LNCaP clone FGC (cell line): ENCODE measurements around the gene RHOT2.

Experiments used
- DNase-seq: peaks from one replicate; pipeline ENCODE4 v3.0.0-alpha.2; 2011; ENCODE audit warnings: low read depth
- H3K4me3 ChIP-seq: 2 replicates; pipeline ENCODE4 v1.5.1; 2011; ENCODE audit warnings: mild to moderate bottlenecking, low read depth, low read length, control low read depth
- TF ChIP-seq, protein P1 (sequence below): IDR thresholded peaks from 2 replicates; pipeline ENCODE4 v1.5.1; 2012; ENCODE audit warnings: mild to moderate bottlenecking; ENCODE audit not compliant: control insufficient read depth, insufficient read depth; ENCODE audit errors: extremely low read depth

RHOT2 gene

DNA sequence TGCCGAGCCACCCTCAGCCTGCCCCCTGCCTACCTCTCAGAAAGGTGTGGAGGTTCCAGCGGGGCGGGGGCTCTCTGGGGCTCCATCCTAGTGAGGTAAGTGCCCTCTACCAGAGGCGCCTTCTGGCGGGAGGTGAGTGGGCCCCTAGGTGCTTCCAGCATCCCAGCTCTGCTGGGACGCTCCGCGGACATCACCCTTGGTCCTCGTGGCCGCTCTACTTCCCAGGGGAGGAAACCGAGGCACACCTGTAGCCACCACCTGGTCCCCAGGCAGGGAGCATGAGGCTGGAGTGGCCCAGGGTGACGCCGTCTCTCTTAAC is 24.9 kb upstream of the RHOT2 start:
- DNase-seq, result no peak
- TF ChIP-seq, protein P1, sequence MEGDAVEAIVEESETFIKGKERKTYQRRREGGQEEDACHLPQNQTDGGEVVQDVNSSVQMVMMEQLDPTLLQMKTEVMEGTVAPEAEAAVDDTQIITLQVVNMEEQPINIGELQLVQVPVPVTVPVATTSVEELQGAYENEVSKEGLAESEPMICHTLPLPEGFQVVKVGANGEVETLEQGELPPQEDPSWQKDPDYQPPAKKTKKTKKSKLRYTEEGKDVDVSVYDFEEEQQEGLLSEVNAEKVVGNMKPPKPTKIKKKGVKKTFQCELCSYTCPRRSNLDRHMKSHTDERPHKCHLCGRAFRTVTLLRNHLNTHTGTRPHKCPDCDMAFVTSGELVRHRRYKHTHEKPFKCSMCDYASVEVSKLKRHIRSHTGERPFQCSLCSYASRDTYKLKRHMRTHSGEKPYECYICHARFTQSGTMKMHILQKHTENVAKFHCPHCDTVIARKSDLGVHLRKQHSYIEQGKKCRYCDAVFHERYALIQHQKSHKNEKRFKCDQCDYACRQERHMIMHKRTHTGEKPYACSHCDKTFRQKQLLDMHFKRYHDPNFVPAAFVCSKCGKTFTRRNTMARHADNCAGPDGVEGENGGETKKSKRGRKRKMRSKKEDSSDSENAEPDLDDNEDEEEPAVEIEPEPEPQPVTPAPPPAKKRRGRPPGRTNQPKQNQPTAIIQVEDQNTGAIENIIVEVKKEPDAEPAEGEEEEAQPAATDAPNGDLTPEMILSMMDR, result no peak
- peak overlapping the region; percentile 91 for H3K4me3 ChIP-seq

DNA sequence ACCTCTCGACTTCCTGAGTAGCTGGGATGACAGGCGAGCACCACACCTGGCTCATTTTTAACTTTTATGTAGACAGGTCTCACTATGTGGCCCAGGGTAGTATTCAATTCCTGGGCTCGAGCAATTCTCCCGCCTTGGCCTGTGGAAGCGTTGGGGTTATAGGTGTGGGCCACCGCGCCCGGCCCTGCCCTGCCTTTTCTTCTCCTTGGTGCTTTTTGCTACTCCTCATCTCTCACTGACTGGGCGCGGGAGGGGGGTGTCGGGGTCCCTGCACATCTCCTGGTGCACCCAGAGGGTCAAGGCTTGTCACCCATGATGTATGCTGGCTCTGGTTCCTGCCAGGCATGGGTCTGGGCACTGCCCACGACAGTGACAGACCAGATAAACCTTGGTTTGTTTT is 23.4 kb upstream of the RHOT2 start:
- TF ChIP-seq, protein P1, result no peak
- no peak overlapping the region for H3K4me3 ChIP-seq
- no peak for DNase-seq

DNA sequence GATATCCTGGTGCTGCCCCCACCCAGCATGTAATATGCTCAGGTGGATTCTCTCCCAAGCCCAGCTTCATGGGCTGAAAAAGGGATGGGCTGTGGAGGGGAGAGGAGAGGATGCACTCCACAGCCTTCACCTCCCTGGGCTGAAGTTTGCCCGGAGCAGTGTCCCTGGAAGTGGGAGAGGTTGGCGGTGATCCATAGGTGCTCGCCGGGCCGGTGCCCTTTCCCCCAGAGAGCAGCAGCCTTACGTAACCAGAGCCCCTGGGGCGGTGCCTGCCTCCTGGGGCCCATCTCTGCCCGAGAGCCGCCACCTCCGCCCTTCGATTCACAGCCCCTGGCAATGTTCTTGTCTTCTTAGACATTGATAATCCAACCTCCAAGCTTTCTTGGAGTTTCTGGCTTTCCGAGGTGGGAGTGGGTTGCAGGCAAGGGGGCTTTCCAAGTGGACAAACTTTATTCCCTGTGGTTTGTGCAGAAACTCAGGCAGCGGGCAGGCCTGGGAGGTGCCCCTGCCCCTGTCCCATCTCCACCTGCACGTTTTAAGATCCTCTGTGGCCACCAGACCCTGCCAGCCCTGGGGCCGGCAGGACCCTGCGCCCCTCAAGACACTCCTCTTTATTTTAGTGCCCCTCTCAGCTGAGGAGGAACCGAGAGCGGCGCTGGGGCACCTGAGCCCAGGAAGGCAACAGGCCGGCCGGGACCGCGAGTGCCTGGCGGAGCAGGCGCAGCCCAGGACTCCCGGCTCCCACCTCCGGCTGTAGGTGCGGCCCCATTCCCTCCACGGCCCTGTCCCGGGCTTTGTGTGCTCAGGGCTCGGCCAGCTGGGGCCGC is 21.9 kb upstream of the RHOT2 start:
- no peak overlapping the region for H3K4me3 ChIP-seq
- TF ChIP-seq, protein P1, result no peak
- DNase-seq, result no peak

DNA sequence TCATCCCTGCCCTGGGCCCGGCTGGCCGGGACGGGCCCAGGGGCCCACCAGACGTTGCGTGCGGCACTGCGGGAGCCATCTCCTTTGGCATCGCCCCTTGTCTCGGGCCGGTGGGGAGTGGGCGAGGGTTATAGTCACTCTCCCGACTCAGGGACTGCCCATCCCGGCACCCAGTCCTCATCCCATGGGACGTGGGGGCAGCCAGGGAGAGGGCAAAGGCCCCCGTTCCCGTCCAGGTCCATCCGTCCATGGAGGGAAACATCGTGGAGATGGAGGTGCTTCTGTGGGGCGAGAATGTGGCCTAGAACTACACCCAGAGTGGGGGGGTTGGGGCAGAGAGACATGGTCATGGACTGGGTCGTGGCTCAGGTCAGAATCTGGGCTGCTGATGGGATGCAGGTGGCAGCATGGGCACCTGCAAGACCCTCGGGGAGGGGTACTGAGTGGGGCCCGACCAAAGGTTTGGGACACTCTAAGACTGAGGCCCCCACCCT is 21.2 kb upstream of the RHOT2 start:
- TF ChIP-seq, protein P1, result no peak
- no peak for DNase-seq
- no peak overlapping the region for H3K4me3 ChIP-seq

DNA sequence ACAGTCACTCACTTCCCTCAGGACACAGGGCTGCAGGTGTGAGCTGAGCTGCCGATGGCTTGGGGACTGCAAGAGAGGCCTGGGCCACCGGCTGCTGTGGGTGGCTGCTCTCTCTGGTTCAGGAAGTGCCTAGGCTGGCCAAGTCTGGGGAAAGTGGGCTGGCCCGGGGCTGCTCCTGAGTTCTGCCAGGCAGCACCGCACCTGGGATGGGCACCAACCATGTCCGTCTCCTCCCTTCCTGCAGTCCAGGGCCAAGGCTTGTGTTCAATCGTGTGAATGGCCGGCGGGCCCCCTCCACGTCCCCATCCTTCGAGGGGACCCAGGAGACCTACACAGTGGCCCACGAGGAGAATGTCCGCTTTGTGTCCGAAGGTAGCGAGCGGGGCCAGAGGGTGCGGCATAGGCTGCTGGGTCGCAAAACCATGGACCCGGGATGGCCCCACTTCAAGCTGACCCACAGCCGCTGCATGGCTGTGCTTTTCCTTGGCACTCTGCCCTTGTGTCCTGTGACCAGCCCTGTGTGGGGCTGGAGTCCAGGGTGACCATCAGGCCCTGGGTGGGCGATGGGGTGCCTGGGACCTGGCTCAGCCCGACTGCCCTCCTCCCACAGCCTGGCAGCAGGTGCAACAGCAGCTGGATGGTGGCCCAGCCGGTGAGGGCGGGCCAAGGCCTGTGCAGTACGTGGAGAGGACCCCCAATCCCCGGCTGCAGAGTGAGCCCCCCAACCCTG is 20.6 kb upstream of the RHOT2 start:
- DNase-seq, result no peak
- peak overlapping the region; percentile 75 for H3K4me3 ChIP-seq
- TF ChIP-seq, protein P1, result no peak

DNA sequence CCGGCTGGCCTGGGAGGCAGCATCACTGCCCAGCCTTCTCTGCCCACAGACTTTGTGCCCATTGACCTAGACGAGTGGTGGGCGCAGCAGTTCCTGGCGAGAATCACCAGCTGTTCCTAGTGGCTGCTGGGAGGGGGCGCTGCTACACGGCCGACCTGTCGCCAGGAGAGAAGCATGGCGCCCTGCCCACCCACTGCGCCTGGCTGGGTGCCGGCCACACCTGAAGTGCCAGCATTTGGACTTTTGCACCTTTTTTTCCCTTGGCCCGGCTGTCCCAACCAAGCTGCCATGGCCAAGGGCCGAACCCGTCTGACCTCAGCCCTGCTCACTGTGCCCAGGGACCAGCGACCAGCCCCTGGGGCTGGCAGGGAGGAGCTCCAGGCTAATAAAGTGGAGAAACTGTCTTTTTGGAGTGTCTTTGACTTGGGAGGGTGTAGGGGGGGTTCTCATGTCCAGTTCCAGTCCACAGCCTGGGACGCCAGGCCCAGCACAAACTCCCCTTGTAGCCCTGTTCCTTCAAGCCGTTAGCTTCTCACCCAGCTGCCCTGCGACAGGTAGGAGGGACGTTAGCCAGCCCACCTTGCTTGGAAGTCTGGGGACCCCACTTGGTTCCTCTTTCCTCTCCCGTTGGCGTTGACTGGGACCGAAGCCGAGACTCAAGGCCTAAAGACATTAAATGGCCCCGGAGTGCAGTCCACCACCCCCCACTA is 19.7 kb upstream of the RHOT2 start:
- peak overlapping the region; percentile 75 for H3K4me3 ChIP-seq
- TF ChIP-seq, protein P1, result peak; percentile 82
- DNase-seq, result peak; percentile 56
